ENCODE data around the gene SEZ6L.

SEZ6L gene

GRCh38 chr22:26318975-26319374 lies 149.7 kb downstream of the SEZ6L start:
- no peaks in the 10 kb centered on the region for H3K79me2 ChIP-seq (ENCODE audit: insufficient read depth, low read length)
- no peak overlapping the region for H3K9ac ChIP-seq (ENCODE audit: low read depth, low read length)
- no peak overlapping the region for H2AFZ ChIP-seq (ENCODE audit: low read depth, low read length)
- no peaks in the 10 kb centered on the region for H4K20me1 ChIP-seq (ENCODE audit: insufficient read depth, low read length)
- no peak overlapping the region for H3K27ac ChIP-seq (ENCODE audit: low read length)
- TF ChIP-seq CTCF (IDR thresholded peaks at IDR 0.05; ENCODE audit: borderline replicate concordance, extremely low read depth, low read length, poor library complexity, severe bottlenecking) (peak; percentile 55), EZH2 (IDR thresholded peaks at IDR 0.05; ENCODE audit: borderline replicate concordance, low read depth, low read length, severe bottlenecking) (no peak)
- DNase-seq (no peak), ATAC-seq (ENCODE audit: insufficient read depth, low read depth) (no peak)
- no peaks in the 10 kb centered on the region for H3K36me3 ChIP-seq (ENCODE audit: insufficient read depth, low read length)
- H3K9me3 ChIP-seq (ENCODE audit: insufficient read depth, low read length, severe bottlenecking): no peaks in the 10 kb centered on the region
- no peak overlapping the region for H3K4me2 ChIP-seq (ENCODE audit: insufficient read depth, low read length)
- H3K27me3 ChIP-seq (ENCODE audit: insufficient read depth, low read length, poor library complexity): peaks cover 5% of the 10 kb centered on the region
- H3K4me1 ChIP-seq (ENCODE audit: insufficient read depth, low read length): no peaks in the 10 kb centered on the region
- H3K4me3 ChIP-seq (ENCODE audit: low read depth in 1 of 2, low read length in 2 of 2): no peak overlapping the region

- Histone ChIP-seq H2AFZ (ENCODE audit: low read depth, low read length) (no peak overlapping the region), H3K36me3 (ENCODE audit: insufficient read depth, low read length) (no peaks in the 10 kb centered on the region), H3K4me3 (ENCODE audit: low read depth in 1 of 2, low read length in 2 of 2) (no peak overlapping the region), H3K27ac (ENCODE audit: low read length) (no peak overlapping the region), H3K27me3 (ENCODE audit: insufficient read depth, low read length, poor library complexity) (peaks cover 5% of the 10 kb centered on the region), H3K4me2 (ENCODE audit: insufficient read depth, low read length) (no peak overlapping the region), H4K20me1 (ENCODE audit: insufficient read depth, low read length) (no peaks in the 10 kb centered on the region), H3K79me2 (ENCODE audit: insufficient read depth, low read length) (no peaks in the 10 kb centered on the region), H3K9ac (ENCODE audit: low read depth, low read length) (no peak overlapping the region), H3K4me1 (ENCODE audit: insufficient read depth, low read length) (no peaks in the 10 kb centered on the region), H3K9me3 (ENCODE audit: insufficient read depth, low read length, severe bottlenecking) (no peaks in the 10 kb centered on the region)
- DNase-seq: no peak
- no peak for TF ChIP-seq EZH2 (IDR thresholded peaks at IDR 0.05; ENCODE audit: borderline replicate concordance, low read depth, low read length, severe bottlenecking)
- ATAC-seq (ENCODE audit: insufficient read depth, low read depth): no peak
Measured at GRCh38 chr22:26320447-26320846, 151.2 kb downstream of the SEZ6L start.

GRCh38 chr22:26321469-26321913 lies 152.2 kb downstream of the SEZ6L start:
- DNase-seq (no peak), ATAC-seq (ENCODE audit: insufficient read depth, low read depth) (no peak)
- H3K4me1 ChIP-seq (ENCODE audit: insufficient read depth, low read length): no peaks in the 10 kb centered on the region
- no peaks in the 10 kb centered on the region for H3K79me2 ChIP-seq (ENCODE audit: insufficient read depth, low read length)
- H3K36me3 ChIP-seq (ENCODE audit: insufficient read depth, low read length): no peaks in the 10 kb centered on the region
- H3K9ac ChIP-seq (ENCODE audit: low read depth, low read length): no peak overlapping the region
- H3K9me3 ChIP-seq (ENCODE audit: insufficient read depth, low read length, severe bottlenecking): no peaks in the 10 kb centered on the region
- no peak for TF ChIP-seq EZH2 (IDR thresholded peaks at IDR 0.05; ENCODE audit: borderline replicate concordance, low read depth, low read length, severe bottlenecking)
- no peak for TF ChIP-seq CTCF (IDR thresholded peaks at IDR 0.05; ENCODE audit: borderline replicate concordance, extremely low read depth, low read length, poor library complexity, severe bottlenecking)
- H3K4me3 ChIP-seq (ENCODE audit: low read depth in 1 of 2, low read length in 2 of 2): no peak overlapping the region
- H2AFZ ChIP-seq (ENCODE audit: low read depth, low read length): no peak overlapping the region
- no peak overlapping the region for H3K27ac ChIP-seq (ENCODE audit: low read length)
- H3K4me2 ChIP-seq (ENCODE audit: insufficient read depth, low read length): no peak overlapping the region
- peaks cover 5% of the 10 kb centered on the region for H3K27me3 ChIP-seq (ENCODE audit: insufficient read depth, low read length, poor library complexity)
- 0 out of 2 replicates have a peak, but pooled peaks cover 1% of the 10 kb centered on the region for H4K20me1 ChIP-seq (ENCODE audit: insufficient read depth, low read length)

- no peak for TF ChIP-seq CTCF (IDR thresholded peaks at IDR 0.05; ENCODE audit: borderline replicate concordance, extremely low read depth, low read length, poor library complexity, severe bottlenecking)
- TF ChIP-seq EZH2 (IDR thresholded peaks at IDR 0.05; ENCODE audit: borderline replicate concordance, low read depth, low read length, severe bottlenecking): no peak
Measured at GRCh38 chr22:26322179-26322905, 153.1 kb downstream of the SEZ6L start.

More at GRCh38 chr22:26322179-26322905, 153.1 kb downstream of the SEZ6L start:
- H2AFZ ChIP-seq (ENCODE audit: low read depth, low read length): no peak overlapping the region
- 0 out of 2 replicates have a peak, but pooled peaks cover 2% of the 10 kb centered on the region for H4K20me1 ChIP-seq (ENCODE audit: insufficient read depth, low read length)
- no peak overlapping the region for H3K4me2 ChIP-seq (ENCODE audit: insufficient read depth, low read length)
- DNase-seq: no peak
- H3K36me3 ChIP-seq (ENCODE audit: insufficient read depth, low read length): no peaks in the 10 kb centered on the region
- no peak overlapping the region for H3K4me3 ChIP-seq (ENCODE audit: low read depth in 1 of 2, low read length in 2 of 2)
- no peak overlapping the region for H3K27ac ChIP-seq (ENCODE audit: low read length)
- H3K4me1 ChIP-seq (ENCODE audit: insufficient read depth, low read length): no peaks in the 10 kb centered on the region
- H3K9ac ChIP-seq (ENCODE audit: low read depth, low read length): no peak overlapping the region
- no peaks in the 10 kb centered on the region for H3K79me2 ChIP-seq (ENCODE audit: insufficient read depth, low read length)
- H3K9me3 ChIP-seq (ENCODE audit: insufficient read depth, low read length, severe bottlenecking): no peaks in the 10 kb centered on the region
- no peak for ATAC-seq (ENCODE audit: insufficient read depth, low read depth)
- peaks cover 5% of the 10 kb centered on the region for H3K27me3 ChIP-seq (ENCODE audit: insufficient read depth, low read length, poor library complexity)

Data from DND-41 (cell line).